Gastroesophageal sphincter (tissue), 4 donors: ENCODE measurements around the gene TMEM218. TPM values are rescaled to one million over a fixed set of nuclear protein-coding genes. Genes with fewer than 3 reads are reported as not detected.

Experiments used
- ATAC-seq: fragments of 150-250 bp; one replicate; pipeline ENCODE4 v1.9.1; 2016; ENCODE audit warnings: mild to moderate bottlenecking, moderate library complexity
- H3K27ac ChIP-seq, 4 donors: fragments of 200-600 bp; sonication (generic) in 3 of 4; 1 replicate in 3 of 4; 2 replicates in 1 of 4; pipeline ENCODE4 v1.5.1; 2016 to 2019
- H3K27me3 ChIP-seq: fragments of 200-600 bp; sonication (generic); one replicate; pipeline ENCODE4 v1.5.1; 2019
- H3K36me3 ChIP-seq, 2 donors: fragments of 200-600 bp; sonication (generic); one replicate each; pipeline ENCODE4 v1.5.1; 2019; ENCODE audit warnings: control low read depth in 1 of 2
- H3K4me1 ChIP-seq, 3 donors: fragments of 200-600 bp; sonication (generic); 1 replicate in 2 of 3; 2 replicates in 1 of 3; pipeline ENCODE4 v1.5.1; 2016 to 2019; ENCODE audit warnings: control low read depth in 2 of 3
- H3K4me3 ChIP-seq, 2 donors: fragments of 200-600 bp; sonication (generic); one replicate each; pipeline ENCODE4 v1.5.1; 2019; ENCODE audit warnings: mild to moderate bottlenecking in 1 of 2, moderate library complexity in 1 of 2
- H3K9me3 ChIP-seq, 3 donors: fragments of 200-600 bp; sonication (generic); one replicate each; pipeline ENCODE4 v1.5.1; 2017 to 2019; ENCODE audit warnings: control low read depth in 2 of 3
- CTCF ChIP-seq, 4 experiments: fragments of 200-600 bp in 2 of 4; fragments of 450-650 bp in 2 of 4; sonication (generic) in 1 of 4; IDR thresholded peaks; one replicate each; pipeline ENCODE4 v1.5.1; 2017 to 2019; ENCODE audit warnings: antibody characterized with exemption in 4 of 4, mild to moderate bottlenecking in 2 of 4, moderate library complexity in 2 of 4
- EP300 ChIP-seq: sonication (generic); formaldehyde crosslinking; IDR thresholded peaks from one replicate; pipeline ENCODE4 v1.6.1; 2017; ENCODE audit warnings: antibody characterized with exemption, mild to moderate bottlenecking
- POLR2A ChIP-seq, 2 donors: fragments of 450-650 bp; IDR thresholded peaks; one replicate each; pipeline ENCODE4 v1.6.1; 2017; ENCODE audit warnings: antibody characterized with exemption in 2 of 2, mild to moderate bottlenecking in 2 of 2, moderate library complexity in 1 of 2
- POLR2AphosphoS5 ChIP-seq: sonication (generic); formaldehyde crosslinking; IDR thresholded peaks from one replicate; pipeline ENCODE4 v1.6.1; 2017; ENCODE audit warnings: antibody characterized with exemption
- WGBS, 2 donors: methylation state at CpG; one replicate each; pipeline ENCODE4 v1.1.5; 2018; ENCODE audit warnings: low coverage in 1 of 2; 5-methylcytosine and 5-hydroxymethylcytosine counted together
- total RNA-seq, 4 donors: library from RNA; depleted of rRNA; stranded (reverse); fragments of >200 nt; gene quantifications; one replicate each; pipeline ENCODE4 v1.1.0, GENCODE V29; 2016

The TMEM218 gene
- total RNA-seq, 4 donors from 2014 or later: 14.7 to 20.0 (median 17.3) TPM

GRCh38 chr11:125052047-125052446, 59.4 kb downstream of the TMEM218 start:
- TF ChIP-seq EP300 (no peak), POLR2A (IDR thresholded peaks at IDR 0.05) (no peak), POLR2AphosphoS5 (no peak), CTCF (IDR thresholded peaks at IDR 0.05) (no peak)
- no peaks in the 10 kb centered on the region for H3K27me3 ChIP-seq
- H3K27ac ChIP-seq: no peak overlapping the region
- no peak overlapping the region for H3K4me3 ChIP-seq
- no peak for ATAC-seq
- no peaks in the 10 kb centered on the region for H3K4me1 ChIP-seq
- H3K36me3 ChIP-seq: no peaks in the 10 kb centered on the region
- H3K9me3 ChIP-seq: no peaks in the 10 kb centered on the region

GRCh38 chr11:125049164-125049792, 62.1 kb downstream of the TMEM218 start:
- H3K36me3 ChIP-seq: no peaks in the 10 kb centered on the region
- no peaks in the 10 kb centered on the region for H3K9me3 ChIP-seq
- no peak for ATAC-seq
- no peak overlapping the region for H3K4me3 ChIP-seq
- H3K27ac ChIP-seq: no peak overlapping the region
- H3K4me1 ChIP-seq: no peaks in the 10 kb centered on the region
- 91 to 92% methylated on average over 4 of the region's 4 CpGs for WGBS, 2 donors
- H3K27me3 ChIP-seq: no peaks in the 10 kb centered on the region
- TF ChIP-seq EP300: no peak
- no peak for TF ChIP-seq CTCF (IDR thresholded peaks at IDR 0.05)
- no peak for TF ChIP-seq POLR2A (IDR thresholded peaks at IDR 0.05)
- TF ChIP-seq POLR2AphosphoS5: no peak

Other genes starting within 250 kb of the TMEM218 start
- gene ROBO3, start 246.2 kb downstream of the TMEM218 start, total RNA-seq: 10 to 100 TPM in 1 of 4 donors, 1 to 10 TPM in 3; 3.6 to 10.8 (median 9.2) TPM
- 10 to 100 TPM; 13.9 to 33.6 (median 23.4) TPM for gene ROBO4, start 213.8 kb downstream of the TMEM218 start, total RNA-seq
- gene HEPN1, start 192.4 kb downstream of the TMEM218 start, total RNA-seq: under 1 TPM in 1 of 4 donors, not detected in 3; 0.67 TPM
- 1 to 10 TPM in 1 of 4 donors, under 1 TPM in 2, not detected in 1; 0.31 to 2.1 (median 0.81) TPM for gene HEPACAM, start 175.6 kb downstream of the TMEM218 start, total RNA-seq
- gene CCDC15, start 157.4 kb downstream of the TMEM218 start, total RNA-seq: 1 to 10 TPM in 3 of 4 donors, under 1 TPM in 1; 0.69 to 1.7 (median 1.3) TPM
- 1 to 10 TPM; 3.4 to 8.6 (median 6.6) TPM for gene SLC37A2, start 48.3 kb downstream of the TMEM218 start, total RNA-seq
- gene PKNOX2, start 53.1 kb upstream of the TMEM218 start, total RNA-seq: 1 to 10 TPM; 1.2 to 5.7 (median 2.2) TPM